Naive thymus-derived CD4-positive, alpha-beta T cell (primary cell): ENCODE data around the gene LPCAT1. TPM values are rescaled to one million over a fixed set of nuclear protein-coding genes. Genes with fewer than 3 reads are reported as not detected.

Source experiments
- ATAC-seq: fragments of 150-1000 bp; cut with Tn5 transposase; 2 replicates; pipeline ENCODE4 v1.10.0; 2021; ENCODE audit warnings: mild to moderate bottlenecking, moderate library complexity
- CTCF ChIA-PET: fragments of 350-600 bp; sonication (Branson Sonifier 250); formaldehyde crosslinking; loops from one replicate; lab custom pipeline; 2021; ENCODE audit warnings: antibody characterized with exemption; lab: Charles Lee
- POLR2A ChIA-PET: fragments of 350-600 bp; sonication (Branson Sonifier 250); formaldehyde crosslinking; loops from one replicate; lab custom pipeline; 2021; ENCODE audit warnings: antibody characterized with exemption, inconsistent platforms; lab: Charles Lee
- DNase-seq, 9 donors: peaks; one replicate each; pipeline versions ENCODE4 v3.0.0 to v3.0.0-alpha.2; 2020 to 2022; ENCODE audit warnings: mixed read lengths in 1 of 9
- H3K27ac ChIP-seq: one replicate; pipeline ENCODE4 v1.7.0; 2013; ENCODE audit warnings: mild to moderate bottlenecking, low read depth, low read length, moderate library complexity
- H3K27me3 ChIP-seq, 2 donors: one replicate each; pipeline ENCODE4 v1.7.0; 2013; ENCODE audit warnings: low read length in 2 of 2, mild to moderate bottlenecking in 2 of 2, moderate library complexity in 2 of 2; ENCODE audit not compliant: control insufficient read depth in 2 of 2, insufficient read depth in 2 of 2
- H3K36me3 ChIP-seq, 3 experiments: 1 replicate in 2 of 3; 2 replicates in 1 of 3; pipeline ENCODE4 v1.7.0; 2013; ENCODE audit warnings: low read length in 3 of 3, mild to moderate bottlenecking in 3 of 3, moderate library complexity in 1 of 3; ENCODE audit not compliant: insufficient read depth in 3 of 3, control insufficient read depth in 2 of 3
- H3K4me1 ChIP-seq, 2 donors: one replicate each; pipeline ENCODE4 v1.7.0; 2013; ENCODE audit warnings: low read length in 2 of 2, mild to moderate bottlenecking in 2 of 2, moderate library complexity in 1 of 2; ENCODE audit not compliant: control insufficient read depth in 2 of 2, insufficient read depth in 2 of 2
- H3K4me3 ChIP-seq: 2 replicates; pipeline ENCODE4 v1.7.0; 2013; ENCODE audit warnings: mild to moderate bottlenecking, low read length
- H3K9me3 ChIP-seq, 3 experiments: 1 replicate in 2 of 3; 2 replicates in 1 of 3; pipeline ENCODE4 v1.7.0; 2013; ENCODE audit warnings: low read length in 3 of 3; ENCODE audit not compliant: control insufficient read depth in 2 of 3
- H3K27ac Mint-ChIP-seq, 9 donors: one replicate each; pipeline ENCODE4 v1.8.0; 2020 to 2022; ENCODE audit warnings: mixed read lengths in 9 of 9, mild to moderate bottlenecking in 8 of 9, moderate library complexity in 5 of 9, inconsistent platforms in 2 of 9
- H3K27me3 Mint-ChIP-seq, 5 donors: one replicate each; pipeline ENCODE4 v1.8.0; 2021 to 2022; ENCODE audit warnings: mixed read lengths in 5 of 5, mild to moderate bottlenecking in 1 of 5
- H3K36me3 Mint-ChIP-seq, 5 donors: one replicate each; pipeline ENCODE4 v1.8.0; 2020 to 2022; ENCODE audit warnings: mixed read lengths in 5 of 5, mild to moderate bottlenecking in 3 of 5, inconsistent platforms in 1 of 5
- H3K4me1 Mint-ChIP-seq, 7 donors: one replicate each; pipeline ENCODE4 v1.8.0; 2020 to 2022; ENCODE audit warnings: mixed read lengths in 7 of 7, mild to moderate bottlenecking in 3 of 7, inconsistent platforms in 1 of 7
- H3K4me3 Mint-ChIP-seq, 10 donors: one replicate each; pipeline ENCODE4 v1.8.0; 2020 to 2022; ENCODE audit warnings: mild to moderate bottlenecking in 10 of 10, mixed read lengths in 10 of 10, moderate library complexity in 6 of 10, inconsistent platforms in 2 of 10
- H3K9me3 Mint-ChIP-seq, 11 donors: one replicate each; pipeline ENCODE4 v1.8.0; 2020 to 2022; ENCODE audit warnings: mixed read lengths in 11 of 11, mild to moderate bottlenecking in 4 of 11, inconsistent platforms in 1 of 11, moderate library complexity in 1 of 11
- intact Hi-C, 2 donors: fragments of 100-400 bp; cut with micrococcal nuclease; formaldehyde crosslinking; loops; one replicate each; pipeline ENCODE4 v1.15.1; 2023
- polyA plus RNA-seq, 2 donors: library from polyadenylated mRNA; unstranded; fragments of 300-500 nt; fragmentation: Illumina TruSeq; gene quantifications; one replicate each; pipeline ENCODE4 v1.2.3, GENCODE V29; 2021
- total RNA-seq, 6 experiments: library from RNA in 5 of 6; stranded (reverse) in 5 of 6; gene quantifications; 1 replicate in 5 of 6; 2 replicates in 1 of 6; pipeline ENCODE4 v1.2.3 and lab custom pipeline; 2021 to 2026

LPCAT1 gene
- total and polyA plus RNA-seq, 7 experiments from 2014 or later: 9.9 to 89.4 (median 40.9) TPM

DNA sequence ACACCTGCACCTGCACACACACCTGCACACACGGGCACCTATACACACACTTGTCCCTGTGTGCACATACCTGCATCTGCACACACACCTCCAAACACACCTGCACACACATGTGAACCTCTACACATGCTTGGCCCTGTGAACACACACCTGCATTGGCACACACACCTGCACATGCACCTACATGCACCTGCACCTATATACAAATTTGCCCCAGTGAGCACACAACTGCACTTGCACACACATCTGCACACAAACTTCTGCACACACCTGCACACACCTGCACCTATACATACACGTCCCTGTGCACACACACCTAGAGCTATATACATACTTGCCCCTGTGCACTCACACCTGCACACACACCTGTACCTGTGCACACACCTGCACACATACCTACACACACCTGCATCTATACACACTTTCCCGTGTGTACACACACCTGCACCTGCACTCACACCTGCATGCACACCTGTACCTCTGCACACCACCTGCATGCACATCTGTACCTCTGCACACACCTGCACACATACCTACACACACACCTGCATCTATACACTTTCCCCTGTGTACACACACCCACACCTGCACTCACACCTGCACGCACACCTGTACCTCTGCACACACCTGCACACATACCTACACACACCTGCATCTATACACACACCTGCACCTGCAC, 21.5 kb upstream of the LPCAT1 start:
- Histone ChIP-seq H3K9me3 (no peaks in the 10 kb centered on the region), H3K4me1 (no peaks in the 10 kb centered on the region), H3K4me3 (no peak overlapping the region), H3K27ac (no peak overlapping the region), H3K36me3 (no peaks in the 10 kb centered on the region), H3K27me3 (no peaks in the 10 kb centered on the region)
- Mint-ChIP-seq H3K9me3 (no peaks in the 10 kb centered on the region), H3K27ac (no peak overlapping the region), H3K4me3 (peak overlapping the region in 1 of 10 donors; percentile 36), H3K27me3 (peaks cover 0 to 6% (median 0%) of the 10 kb centered on the region in 5 donors), H3K36me3 (no peaks in the 10 kb centered on the region), H3K4me1 (peaks cover 0 to 11% (median 5%) of the 10 kb centered on the region in 7 donors)
- DNase-seq (no peak), ATAC-seq (no peak)
- CTCF ChIA-PET: interaction anchor here (0.6 kb wide), 1 partner anchor 26 kb away, joined by 5 read pairs; no protein-coding TSS in a partner anchor
- intact Hi-C loops: no loop called here
- POLR2A ChIA-PET: no interaction called here

DNA sequence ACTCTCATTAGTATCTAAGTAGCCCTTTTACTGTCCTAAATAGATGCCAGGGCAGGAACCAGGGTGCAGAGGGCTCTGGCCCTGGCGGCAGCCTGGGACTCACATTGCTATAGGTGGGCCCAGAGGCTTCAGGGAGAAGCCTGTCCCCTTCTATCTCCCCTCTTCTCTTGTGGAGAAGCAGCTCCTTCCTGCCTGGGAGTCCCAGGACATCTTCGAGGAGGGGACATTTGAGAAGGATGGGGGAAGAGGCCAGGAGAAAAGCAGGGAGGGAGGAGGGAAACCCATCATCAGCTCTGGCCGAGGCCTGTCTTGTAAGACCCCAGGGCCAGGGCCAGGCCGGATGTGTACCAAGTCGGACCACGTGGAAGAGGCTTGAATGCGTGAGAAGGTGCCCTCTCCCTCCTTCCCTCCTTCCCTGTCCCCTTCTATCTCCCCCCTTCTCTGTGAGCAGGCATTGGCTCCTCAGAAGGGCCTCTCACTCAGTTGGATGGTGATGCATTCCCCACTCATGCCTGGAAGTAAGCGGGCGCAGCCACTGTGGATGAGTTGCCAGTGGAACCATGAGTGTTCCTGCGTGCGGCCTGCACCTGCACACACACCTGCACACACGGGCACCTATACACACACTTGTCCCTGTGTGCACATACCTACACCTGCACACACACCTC, 20.7 kb upstream of the LPCAT1 start:
- no peak for ATAC-seq
- POLR2A ChIA-PET: no interaction called here
- CTCF ChIA-PET: no interaction called here

DNA sequence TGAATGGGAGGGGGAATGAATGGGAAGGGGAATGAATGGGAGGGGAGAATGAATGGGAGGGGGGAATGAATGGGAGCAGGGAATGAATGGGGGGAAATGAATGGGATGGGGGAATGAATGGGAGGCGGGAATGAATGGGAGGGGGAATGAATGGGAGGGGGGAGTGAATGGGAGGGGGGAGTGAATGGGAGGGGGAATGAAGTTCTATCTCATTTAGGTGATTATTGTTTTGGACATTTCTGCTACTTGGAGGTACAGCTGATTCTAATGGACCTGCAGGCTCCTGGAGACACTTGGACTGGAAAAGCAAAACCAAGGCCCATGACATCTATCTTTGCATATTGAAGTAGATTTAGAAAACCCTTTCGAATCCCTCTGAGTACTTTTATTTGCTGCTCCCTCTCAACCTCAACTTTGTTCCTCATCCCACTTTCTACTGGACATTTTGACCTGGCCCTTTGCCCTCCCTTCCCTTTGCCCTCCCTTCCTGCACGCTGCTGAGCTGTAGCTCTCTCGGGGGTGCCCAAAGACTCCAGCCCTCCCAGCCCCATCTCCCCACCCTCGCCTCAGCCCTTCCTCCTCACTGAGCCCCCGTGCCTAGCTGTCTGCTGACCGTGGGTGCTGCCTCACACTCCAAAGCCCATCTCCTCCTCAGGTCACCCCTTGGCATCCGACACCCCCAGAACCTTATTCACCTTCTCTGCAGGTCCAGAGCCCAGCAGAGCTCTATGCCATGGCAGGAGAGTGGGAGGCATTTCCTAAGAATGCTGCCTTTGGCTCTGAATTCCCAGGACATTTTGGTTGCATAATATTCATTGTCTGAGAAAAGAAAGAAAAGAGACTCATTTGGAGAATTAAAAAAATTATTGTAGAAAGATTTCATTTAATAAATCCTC, 19.9 kb upstream of the LPCAT1 start:
- H3K27me3 Mint-ChIP-seq: peaks cover 0 to 5% (median 0%) of the 10 kb centered on the region in 5 donors
- Histone ChIP-seq H3K36me3 (no peaks in the 10 kb centered on the region), H3K4me1 (no peaks in the 10 kb centered on the region), H3K27ac (no peak overlapping the region), H3K9me3 (peaks cover 0 to 3% (median 0%) of the 10 kb centered on the region in 3 experiments), H3K4me3 (no peak overlapping the region), H3K27me3 (no peaks in the 10 kb centered on the region)
- H3K9me3 Mint-ChIP-seq: peaks cover 0 to 3% (median 0%) of the 10 kb centered on the region in 11 donors
- H3K36me3 Mint-ChIP-seq: no peaks in the 10 kb centered on the region
- peaks cover 0 to 11% (median 5%) of the 10 kb centered on the region in 7 donors for H3K4me1 Mint-ChIP-seq
- POLR2A ChIA-PET: no interaction called here
- CTCF ChIA-PET: no interaction called here
- ATAC-seq (no peak), DNase-seq (no peak)
- no peak overlapping the region for H3K27ac Mint-ChIP-seq
- intact Hi-C loops: no loop called here
- H3K4me3 Mint-ChIP-seq: no peak overlapping the region

More for the DNA sequence above, 20.7 kb upstream of the LPCAT1 start:
- intact Hi-C loops: no loop called here
- H3K27me3 Mint-ChIP-seq: peaks cover 0 to 6% (median 0%) of the 10 kb centered on the region in 5 donors
- no peaks in the 10 kb centered on the region for H3K4me1 ChIP-seq
- H3K4me3 Mint-ChIP-seq: no peak overlapping the region
- no peak for DNase-seq
- no peak overlapping the region for H3K4me3 ChIP-seq
- no peak overlapping the region for H3K27ac Mint-ChIP-seq
- no peaks in the 10 kb centered on the region for H3K36me3 Mint-ChIP-seq
- no peaks in the 10 kb centered on the region for H3K36me3 ChIP-seq
- H3K4me1 Mint-ChIP-seq: peaks cover 0 to 11% (median 5%) of the 10 kb centered on the region in 7 donors
- H3K9me3 Mint-ChIP-seq: no peaks in the 10 kb centered on the region
- H3K27ac ChIP-seq: no peak overlapping the region
- H3K9me3 ChIP-seq: peaks cover 0 to 3% (median 0%) of the 10 kb centered on the region in 3 experiments
- no peaks in the 10 kb centered on the region for H3K27me3 ChIP-seq

DNA sequence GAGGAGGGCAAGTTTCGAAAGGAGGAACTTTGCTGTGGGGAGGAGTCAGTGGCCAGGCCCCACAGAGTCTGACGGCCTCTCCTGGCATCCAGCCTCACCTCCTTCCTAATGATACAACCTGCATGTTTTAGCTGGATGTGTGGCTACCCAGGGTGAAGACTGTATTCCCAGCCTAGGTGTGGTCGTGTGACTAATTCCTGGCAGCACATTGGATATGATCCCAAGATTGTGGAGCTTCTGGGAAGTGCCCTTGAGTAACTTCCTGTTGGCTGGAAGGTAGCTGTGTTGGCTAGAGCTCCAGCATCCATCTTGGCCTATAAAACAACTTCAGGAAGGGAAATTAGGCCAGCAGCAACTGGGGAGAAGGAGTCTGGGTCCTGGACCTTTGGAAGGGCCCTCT, 19.0 kb upstream of the LPCAT1 start:
- H3K36me3 ChIP-seq: no peaks in the 10 kb centered on the region
- CTCF ChIA-PET: no interaction called here
- Mint-ChIP-seq H3K4me1 (peaks cover 3 to 15% (median 6%) of the 10 kb centered on the region in 7 donors), H3K4me3 (no peak overlapping the region), H3K27me3 (no peaks in the 10 kb centered on the region), H3K36me3 (peaks cover 0 to 2% (median 0%) of the 10 kb centered on the region in 5 donors), H3K9me3 (peaks cover 0 to 3% (median 0%) of the 10 kb centered on the region in 11 donors), H3K27ac (no peak overlapping the region)
- H3K27ac ChIP-seq: no peak overlapping the region
- DNase-seq: no peak
- H3K4me3 ChIP-seq: no peak overlapping the region
- POLR2A ChIA-PET: no interaction called here
- no peaks in the 10 kb centered on the region for H3K4me1 ChIP-seq
- H3K27me3 ChIP-seq: no peaks in the 10 kb centered on the region
- no peak for ATAC-seq
- intact Hi-C loops: no loop called here
- peaks cover 0 to 3% (median 0%) of the 10 kb centered on the region in 3 experiments for H3K9me3 ChIP-seq

DNA sequence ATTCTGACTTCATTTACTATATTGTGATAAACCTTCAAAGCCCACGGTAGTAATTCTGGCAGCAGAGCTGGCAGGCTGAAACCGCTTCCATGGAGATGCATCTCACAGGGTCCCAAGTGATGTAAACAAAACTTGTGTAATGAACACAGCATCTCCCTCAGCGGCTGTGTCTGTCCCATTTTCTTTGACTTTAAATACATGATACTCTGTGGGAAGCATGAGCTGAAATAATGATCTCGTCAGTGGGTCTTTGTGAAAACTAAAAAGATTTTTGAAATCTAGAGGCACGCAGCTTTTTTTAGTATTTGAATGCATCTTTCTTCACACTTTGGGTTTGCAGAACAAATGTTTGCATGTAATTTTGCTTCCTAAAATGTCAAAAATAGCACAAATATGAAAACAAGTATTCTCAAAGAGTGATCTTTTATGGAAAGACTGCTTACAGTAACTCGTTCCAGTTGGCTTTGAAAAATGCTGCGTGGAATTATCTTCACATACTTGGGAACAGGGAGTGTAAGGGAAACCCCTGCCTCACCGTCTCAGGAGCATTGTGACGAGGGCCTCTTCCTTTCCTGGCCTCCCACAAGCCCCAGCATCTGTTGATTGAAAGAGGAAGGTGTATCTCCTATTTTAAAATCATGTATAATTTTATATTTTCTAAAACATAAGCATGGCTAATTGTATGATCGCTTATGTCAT, 18.1 kb upstream of the LPCAT1 start:
- Histone ChIP-seq H3K4me1 (peaks cover 0 to 6% of the 10 kb centered on the region in 2 donors), H3K36me3 (no peaks in the 10 kb centered on the region), H3K27ac (no peak overlapping the region), H3K27me3 (no peaks in the 10 kb centered on the region), H3K9me3 (peaks cover 0 to 3% (median 0%) of the 10 kb centered on the region in 3 experiments), H3K4me3 (no peak overlapping the region)
- POLR2A ChIA-PET: no interaction called here
- intact Hi-C loops: no loop called here
- Mint-ChIP-seq H3K9me3 (peaks cover 0 to 3% (median 0%) of the 10 kb centered on the region in 11 donors), H3K27ac (peak overlapping the region in 1 of 9 donors; percentile 47), H3K36me3 (peaks cover 0 to 2% (median 0%) of the 10 kb centered on the region in 5 donors), H3K4me3 (no peak overlapping the region), H3K27me3 (no peaks in the 10 kb centered on the region), H3K4me1 (peaks cover 8 to 23% (median 12%) of the 10 kb centered on the region in 7 donors)
- ATAC-seq: no peak
- CTCF ChIA-PET: no interaction called here
- DNase-seq: no peak
